Ishikawa (cell line): ENCODE measurements around the gene SRC.

Source experiments
- EP300 ChIP-seq: IDR thresholded peaks from 2 replicates; pipeline ENCODE4 v1.6.1; 2012; ENCODE audit warnings: borderline replicate concordance
- MAX ChIP-seq: IDR thresholded peaks from 2 replicates; pipeline ENCODE4 v1.6.1; 2012
- RAD21 ChIP-seq: IDR thresholded peaks from 2 replicates; pipeline ENCODE4 v1.6.1; 2012; ENCODE audit warnings: low read depth

- TF ChIP-seq RAD21: no peak
- TF ChIP-seq EP300: no peak
- no peak for TF ChIP-seq MAX
Measured at GRCh38 chr20:37452236-37452635, 106.3 kb downstream of the SRC start.
